Kidney (tissue), 14 donors: ENCODE data around the gene ARHGAP18. TPM values are rescaled to one million over a fixed set of nuclear protein-coding genes. Genes with fewer than 3 reads are reported as not detected.
A peak's percentile ranks its signal among the peaks of the same experiment; 100 is the strongest.

ENCODE experiments used
- DNase-seq, 5 donors: peaks; one replicate each; pipeline ENCODE4 v3.0.0-alpha.2; 2013 to 2020
- FAIRE-seq: peaks from 2 replicates; lab custom pipeline; 2012; peaks lifted over from hg19 to GRCh38; lab: Jason Lieb, UNC
- H3K27ac ChIP-seq, 2 donors: one replicate each; pipeline ENCODE4 v1.7.0; 2013; ENCODE audit warnings: low read depth in 2 of 2, low read length in 2 of 2, inconsistent platforms in 1 of 2
- H3K27me3 ChIP-seq: one replicate; pipeline ENCODE4 v1.7.1; 2013; ENCODE audit warnings: low read length, inconsistent platforms; ENCODE audit not compliant: control insufficient read depth, insufficient read depth
- H3K36me3 ChIP-seq, 3 donors: one replicate each; pipeline versions ENCODE4 v1.7.0 to v1.7.1; 2013; ENCODE audit warnings: low read length in 3 of 3, control low read depth in 1 of 3, inconsistent platforms in 1 of 3; ENCODE audit not compliant: insufficient read depth in 3 of 3, control insufficient read depth in 2 of 3
- H3K4me1 ChIP-seq, 3 donors: one replicate each; pipeline versions ENCODE4 v1.7.0 to v1.7.1; 2013; ENCODE audit warnings: low read length in 3 of 3, inconsistent platforms in 1 of 3, low read depth in 1 of 3; ENCODE audit not compliant: control insufficient read depth in 2 of 3, insufficient read depth in 2 of 3
- H3K4me3 ChIP-seq, 3 donors: one replicate each; pipeline versions ENCODE4 v1.7.0 to v1.8.1; 2013; ENCODE audit warnings: low read length in 3 of 3, control low read depth in 1 of 3, inconsistent platforms in 1 of 3
- H3K9ac ChIP-seq, 3 donors: one replicate each; pipeline versions ENCODE4 v1.7.0 to v1.7.1; 2013; ENCODE audit warnings: low read length in 3 of 3, control low read depth in 1 of 3, inconsistent platforms in 1 of 3
- H3K9me3 ChIP-seq, 3 donors: one replicate each; pipeline versions ENCODE4 v1.7.0 to v1.7.1; 2013; ENCODE audit warnings: low read length in 3 of 3, control low read depth in 1 of 3, inconsistent platforms in 1 of 3; ENCODE audit not compliant: control insufficient read depth in 2 of 3, insufficient read depth in 1 of 3
- intact Hi-C: fragments of 100-400 bp; cut with DNase I; formaldehyde crosslinking; loops from one replicate; pipeline ENCODE4 v1.11.1; 2022
- polyA plus RNA-seq: library from polyadenylated mRNA; stranded (reverse); fragments of 350-450 nt; fragmentation: Illumina TruSeq; extraction: RNeasy Lipid Tissue Mini Kit (QIAGEN cat#74804); gene quantifications from one replicate; pipeline ENCODE4 v1.2.3, GENCODE V29; 2014; ENCODE audit warnings: low read depth, low replicate concordance; ENCODE audit not compliant: insufficient read depth
- total RNA-seq: library from RNA; stranded (reverse); fragmentation: NEBNext Ultra II Directional; extraction: Animal tissue kit (Norgen Biotek cat#: 25700); gene quantifications from one replicate; pipeline ENCODE4 v1.2.1, GENCODE V29; 2021
- TF ChIP-seq, protein P1 (sequence below): IDR thresholded peaks from 3 replicates; pipeline ENCODE4 v1.5.1; 2012; ENCODE audit warnings: mild to moderate bottlenecking, moderate library complexity, borderline replicate concordance; ENCODE audit not compliant: insufficient read depth; ENCODE audit errors: extremely low read depth
- donor health status: control.
- donor health status: control.
- donor health status: control.
- donor health status: control.
- donor health status: control.
- donor health status: DM: yes; HTN: yes; CAD: no.
- donor health status: Normal renal cell carcinoma (clear cell type).

ARHGAP18 gene
- total and polyA plus RNA-seq, 2 donors from 2014 or later: 26.5 to 39.8 TPM

DNA sequence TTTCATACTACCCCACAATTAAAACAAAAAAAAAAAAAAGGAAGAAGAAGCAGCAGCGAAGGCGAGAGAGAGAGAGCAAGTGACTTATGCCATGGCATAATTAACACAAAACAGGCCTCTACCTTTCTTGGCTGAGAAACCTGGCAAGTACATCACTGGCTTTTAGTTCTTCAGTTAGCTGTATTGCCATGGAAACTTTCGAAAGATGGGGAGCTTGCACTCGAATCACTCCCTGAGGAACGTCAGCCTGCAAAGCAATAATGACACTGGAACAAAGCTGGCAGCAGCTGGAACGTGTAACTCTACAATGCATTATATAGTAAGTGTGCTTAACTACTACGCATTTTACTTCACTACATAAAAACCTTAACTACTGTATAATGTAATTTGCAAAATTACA is 126.1 kb downstream of the ARHGAP18 start:
- Histone ChIP-seq H3K27ac (no peak overlapping the region), H3K36me3 (peaks cover 0 to 5% (median 2%) of the 10 kb centered on the region in 3 donors), H3K9me3 (no peaks in the 10 kb centered on the region), H3K4me3 (no peak overlapping the region), H3K9ac (no peak overlapping the region), H3K27me3 (no peaks in the 10 kb centered on the region), H3K4me1 (no peaks in the 10 kb centered on the region)
- TF ChIP-seq, protein P1, sequence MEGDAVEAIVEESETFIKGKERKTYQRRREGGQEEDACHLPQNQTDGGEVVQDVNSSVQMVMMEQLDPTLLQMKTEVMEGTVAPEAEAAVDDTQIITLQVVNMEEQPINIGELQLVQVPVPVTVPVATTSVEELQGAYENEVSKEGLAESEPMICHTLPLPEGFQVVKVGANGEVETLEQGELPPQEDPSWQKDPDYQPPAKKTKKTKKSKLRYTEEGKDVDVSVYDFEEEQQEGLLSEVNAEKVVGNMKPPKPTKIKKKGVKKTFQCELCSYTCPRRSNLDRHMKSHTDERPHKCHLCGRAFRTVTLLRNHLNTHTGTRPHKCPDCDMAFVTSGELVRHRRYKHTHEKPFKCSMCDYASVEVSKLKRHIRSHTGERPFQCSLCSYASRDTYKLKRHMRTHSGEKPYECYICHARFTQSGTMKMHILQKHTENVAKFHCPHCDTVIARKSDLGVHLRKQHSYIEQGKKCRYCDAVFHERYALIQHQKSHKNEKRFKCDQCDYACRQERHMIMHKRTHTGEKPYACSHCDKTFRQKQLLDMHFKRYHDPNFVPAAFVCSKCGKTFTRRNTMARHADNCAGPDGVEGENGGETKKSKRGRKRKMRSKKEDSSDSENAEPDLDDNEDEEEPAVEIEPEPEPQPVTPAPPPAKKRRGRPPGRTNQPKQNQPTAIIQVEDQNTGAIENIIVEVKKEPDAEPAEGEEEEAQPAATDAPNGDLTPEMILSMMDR: no peak
- intact Hi-C loops: no loop called here
- FAIRE-seq (no peak), DNase-seq (peak in 3 of 5 donors; percentile 27 to 89 (median 57))

DNA sequence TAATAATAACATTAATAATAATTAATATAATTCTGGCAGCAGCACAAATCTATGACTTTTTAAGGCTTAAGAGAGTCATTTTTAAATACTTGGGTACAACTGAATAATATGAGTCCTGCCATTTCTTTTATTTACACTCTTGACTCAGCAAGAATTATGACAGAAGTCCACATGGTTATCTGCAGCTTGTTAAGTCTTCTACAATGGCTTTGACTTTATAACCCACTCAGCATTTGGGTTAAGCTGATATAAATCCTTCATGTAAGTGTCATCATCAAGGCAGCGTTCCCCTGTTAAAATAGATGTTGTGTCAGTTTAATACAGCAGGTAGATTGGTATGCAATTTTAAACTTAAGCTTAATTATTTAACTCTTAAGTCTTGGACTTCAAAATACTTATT is 131.7 kb downstream of the ARHGAP18 start:
- TF ChIP-seq, protein P1: no peak
- FAIRE-seq (no peak), DNase-seq (no peak)
- no peaks in the 10 kb centered on the region for H3K27me3 ChIP-seq
- H3K4me3 ChIP-seq: no peak overlapping the region
- H3K4me1 ChIP-seq: no peaks in the 10 kb centered on the region
- no peaks in the 10 kb centered on the region for H3K9me3 ChIP-seq
- intact Hi-C loops: no loop called here
- peaks cover 2 to 6% (median 4%) of the 10 kb centered on the region in 3 donors for H3K36me3 ChIP-seq
- H3K27ac ChIP-seq: no peak overlapping the region
- H3K9ac ChIP-seq: no peak overlapping the region

DNA sequence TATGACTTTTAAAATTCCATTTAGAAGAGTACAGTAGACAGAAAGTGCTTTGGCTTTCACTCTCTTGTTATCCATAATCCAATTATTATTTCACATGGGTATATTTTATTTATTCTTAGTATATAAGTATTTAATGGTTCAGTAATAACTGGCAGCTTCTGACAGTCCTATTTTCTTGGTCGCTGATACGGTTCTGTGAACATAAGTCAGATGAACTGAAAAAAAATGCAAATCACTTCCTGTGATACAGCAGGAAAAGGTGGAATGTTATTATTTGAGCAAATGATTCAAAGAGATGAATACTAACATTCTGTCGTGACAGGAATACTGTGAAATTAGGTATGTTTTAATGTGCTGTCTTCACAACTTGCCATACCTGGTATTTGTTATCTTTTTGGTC is 132.3 kb downstream of the ARHGAP18 start:
- TF ChIP-seq, protein P1: no peak
- Histone ChIP-seq H3K4me1 (no peaks in the 10 kb centered on the region), H3K27me3 (no peaks in the 10 kb centered on the region), H3K9me3 (no peaks in the 10 kb centered on the region), H3K4me3 (no peak overlapping the region), H3K27ac (no peak overlapping the region), H3K36me3 (peaks cover 2 to 5% (median 4%) of the 10 kb centered on the region in 3 donors), H3K9ac (no peak overlapping the region)
- FAIRE-seq (no peak), DNase-seq (no peak)
- intact Hi-C loops: no loop called here

DNA sequence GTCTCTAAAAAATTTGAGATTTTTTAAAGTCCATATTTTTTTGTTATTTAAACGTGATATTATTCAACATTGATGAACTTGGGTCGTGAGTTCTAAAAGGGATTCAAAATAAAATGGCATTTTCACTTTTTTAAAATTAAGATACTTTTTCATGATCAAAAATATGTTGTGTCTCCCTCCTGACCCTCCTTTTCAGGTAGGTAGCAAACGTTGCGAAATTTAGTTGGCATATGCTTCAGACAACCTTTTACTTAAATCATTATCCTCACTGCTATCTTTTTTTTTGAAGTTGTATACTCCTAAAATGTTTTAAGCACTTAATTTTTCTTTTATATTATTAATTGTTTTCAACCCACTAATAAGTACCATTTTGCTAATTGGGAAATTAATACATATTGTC is 133.5 kb downstream of the ARHGAP18 start:
- FAIRE-seq: no peak
- H3K27me3 ChIP-seq: no peaks in the 10 kb centered on the region
- H3K4me3 ChIP-seq: no peak overlapping the region
- no peak overlapping the region for H3K27ac ChIP-seq
- peaks cover 0 to 4% (median 2%) of the 10 kb centered on the region in 3 donors for H3K36me3 ChIP-seq
- DNase-seq: no peak
- no peaks in the 10 kb centered on the region for H3K9me3 ChIP-seq
- intact Hi-C loops: no loop called here
- H3K9ac ChIP-seq: no peak overlapping the region
- H3K4me1 ChIP-seq: no peaks in the 10 kb centered on the region
- TF ChIP-seq, protein P1: no peak
